Activated CD8-positive, alpha-beta memory T cell treated with anti-CD3 and anti-CD28 coated beads, Interleukin-2, amount 50 U/mL, for 4 hours (primary cell): ENCODE measurements around the gene KLHL17.
"Not testable (repeated sequence)": the region's sequence is repeated elsewhere in the genome, so short reads cannot be mapped to it uniquely, and the experiment has no call there.

Experiments used
- DNase-seq: peaks from one replicate; pipeline ENCODE4 v3.0.0-alpha.2; 2020

KLHL17 gene

GRCh38 chr1:937521-937920 is 22.9 kb upstream of the KLHL17 start:
- no peak for DNase-seq

GRCh38 chr1:938088-938683 is 22.2 kb upstream of the KLHL17 start:
- no peak for DNase-seq

- DNase-seq, result no peak
Observed at GRCh38 chr1:938711-939489, 21.5 kb upstream of the KLHL17 start.

- no peak for DNase-seq
Observed at GRCh38 chr1:939511-940106, 20.8 kb upstream of the KLHL17 start.

- DNase-seq, result no peak
Observed at GRCh38 chr1:940107-941014, 20.0 kb upstream of the KLHL17 start.

GRCh38 chr1:941015-941587 is 19.3 kb upstream of the KLHL17 start:
- no peak for DNase-seq

GRCh38 chr1:941588-942383 is 18.6 kb upstream of the KLHL17 start:
- no peak for DNase-seq

- DNase-seq, result no peak
Observed at GRCh38 chr1:942411-942821, 18.0 kb upstream of the KLHL17 start.

- DNase-seq, result no peak
Observed at GRCh38 chr1:942864-943533, 17.4 kb upstream of the KLHL17 start.

GRCh38 chr1:943545-944340 is 16.6 kb upstream of the KLHL17 start:
- DNase-seq, result no peak

- no peak for DNase-seq
Observed at GRCh38 chr1:944341-945325, 15.8 kb upstream of the KLHL17 start.

GRCh38 chr1:945688-946556 is 14.5 kb upstream of the KLHL17 start:
- no peak for DNase-seq

- DNase-seq, result not testable (repeated sequence)
Observed at GRCh38 chr1:946811-947210, 13.6 kb upstream of the KLHL17 start.

- no peak for DNase-seq
Observed at GRCh38 chr1:947958-948357, 12.4 kb upstream of the KLHL17 start.

- DNase-seq, result no peak
Observed at GRCh38 chr1:950268-950667, 10.1 kb upstream of the KLHL17 start.

GRCh38 chr1:950881-951280 is 9.5 kb upstream of the KLHL17 start:
- DNase-seq, result no peak

GRCh38 chr1:951364-951763 is 9.0 kb upstream of the KLHL17 start:
- no peak for DNase-seq

GRCh38 chr1:952201-952600 is 8.2 kb upstream of the KLHL17 start:
- DNase-seq, result no peak
